Esophagus muscularis mucosa (tissue), 3 donors: ENCODE data around the gene OR52N2.

Source experiments
- POLR2AphosphoS5 ChIP-seq, 2 donors: sonication (generic); formaldehyde crosslinking; IDR thresholded peaks; one replicate each; pipeline ENCODE4 v1.6.1; 2017; ENCODE audit warnings: antibody characterized with exemption in 2 of 2
- TF ChIP-seq, protein P1 (sequence below), 3 experiments: fragments of 200-600 bp in 2 of 3; fragments of 450-650 bp in 1 of 3; sonication (generic) in 2 of 3; IDR thresholded peaks; one replicate each; pipeline ENCODE4 v1.5.1; 2017 to 2019; ENCODE audit warnings: antibody characterized with exemption in 3 of 3, mild to moderate bottlenecking in 2 of 3, moderate library complexity in 1 of 3

DNA sequence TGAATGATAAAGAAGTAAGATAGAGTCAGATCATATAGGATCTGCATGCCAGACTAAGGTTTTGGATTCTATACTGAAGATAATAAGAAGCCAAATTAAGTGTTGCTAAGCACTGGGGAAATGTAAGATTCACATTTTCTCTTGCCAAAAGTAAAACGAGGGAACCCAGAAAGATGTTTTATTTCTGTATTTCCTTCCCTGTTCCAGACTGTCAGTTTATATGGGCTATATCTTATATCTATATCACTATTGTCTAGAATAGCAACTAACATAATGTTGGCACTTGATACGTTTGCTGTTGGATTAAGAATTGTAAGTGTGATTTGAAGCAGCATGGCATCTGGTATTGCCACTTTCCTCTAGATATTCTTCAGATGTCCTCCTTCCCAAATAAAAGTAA is 24.7 kb downstream of the OR52N2 start:
- TF ChIP-seq POLR2AphosphoS5 (IDR thresholded peaks at IDR 0.05): no peak
- TF ChIP-seq, protein P1, sequence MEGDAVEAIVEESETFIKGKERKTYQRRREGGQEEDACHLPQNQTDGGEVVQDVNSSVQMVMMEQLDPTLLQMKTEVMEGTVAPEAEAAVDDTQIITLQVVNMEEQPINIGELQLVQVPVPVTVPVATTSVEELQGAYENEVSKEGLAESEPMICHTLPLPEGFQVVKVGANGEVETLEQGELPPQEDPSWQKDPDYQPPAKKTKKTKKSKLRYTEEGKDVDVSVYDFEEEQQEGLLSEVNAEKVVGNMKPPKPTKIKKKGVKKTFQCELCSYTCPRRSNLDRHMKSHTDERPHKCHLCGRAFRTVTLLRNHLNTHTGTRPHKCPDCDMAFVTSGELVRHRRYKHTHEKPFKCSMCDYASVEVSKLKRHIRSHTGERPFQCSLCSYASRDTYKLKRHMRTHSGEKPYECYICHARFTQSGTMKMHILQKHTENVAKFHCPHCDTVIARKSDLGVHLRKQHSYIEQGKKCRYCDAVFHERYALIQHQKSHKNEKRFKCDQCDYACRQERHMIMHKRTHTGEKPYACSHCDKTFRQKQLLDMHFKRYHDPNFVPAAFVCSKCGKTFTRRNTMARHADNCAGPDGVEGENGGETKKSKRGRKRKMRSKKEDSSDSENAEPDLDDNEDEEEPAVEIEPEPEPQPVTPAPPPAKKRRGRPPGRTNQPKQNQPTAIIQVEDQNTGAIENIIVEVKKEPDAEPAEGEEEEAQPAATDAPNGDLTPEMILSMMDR (IDR thresholded peaks at IDR 0.05): no peak
